Measurements from ENCODE around the gene TTR. TPM values are rescaled to one million over a fixed set of nuclear protein-coding genes. Genes with fewer than 3 reads are reported as not detected.

Gene TTR
- total RNA-seq, 1 donor from 2014 or later: not detected

- FAIRE-seq: no peak
- no peaks in the 10 kb centered on the region for H3K9me3 Mint-ChIP-seq (ENCODE audit: unreplicated experiment)
- H3K27ac Mint-ChIP-seq (ENCODE audit: unreplicated experiment): no peak overlapping the region
Measured at GRCh38 chr18:31617031-31617717, 25.5 kb downstream of the TTR start.

GRCh38 chr18:31618801-31619200 is 27.1 kb downstream of the TTR start:
- FAIRE-seq (no peak), DNase-seq (ENCODE audit: low read depth) (no peak)
- Histone ChIP-seq H2AFZ (ENCODE audit: low read depth, low read length) (no peak overlapping the region), H3K4me2 (ENCODE audit: low read length) (no peak overlapping the region), H4K20me1 (ENCODE audit: insufficient read depth, low read length) (no peaks in the 10 kb centered on the region), H3K9me3 (ENCODE audit: insufficient read depth, low read depth, low read length) (no peaks in the 10 kb centered on the region), H3K4me1 (ENCODE audit: insufficient read depth, low read length) (no peaks in the 10 kb centered on the region), H3K9ac (ENCODE audit: low read length) (no peak overlapping the region), H3K27me3 (ENCODE audit: insufficient read depth, low read length) (no peaks in the 10 kb centered on the region), H3K4me3 (ENCODE audit: insufficient read depth, low read depth, low read length) (no peak overlapping the region), H3K36me3 (ENCODE audit: insufficient read depth, low read length) (no peaks in the 10 kb centered on the region), H3K27ac (ENCODE audit: low read depth, low read length) (no peak overlapping the region), H3K79me2 (ENCODE audit: insufficient read depth, low read length) (no peaks in the 10 kb centered on the region)
- Mint-ChIP-seq H3K27ac (ENCODE audit: unreplicated experiment) (no peak overlapping the region), H3K4me3 (ENCODE audit: unreplicated experiment) (no peak overlapping the region), H3K27me3 (ENCODE audit: low read depth, unreplicated experiment) (no peaks in the 10 kb centered on the region), H3K9me3 (ENCODE audit: unreplicated experiment) (no peaks in the 10 kb centered on the region), H3K4me1 (ENCODE audit: low read depth, unreplicated experiment) (peaks cover 6% of the 10 kb centered on the region), H3K36me3 (ENCODE audit: low read depth, unreplicated experiment) (no peaks in the 10 kb centered on the region)
- no peak for TF ChIP-seq EZH2 (IDR thresholded peaks at IDR 0.05; ENCODE audit: insufficient read depth, low read length)
- TF ChIP-seq, protein P1, sequence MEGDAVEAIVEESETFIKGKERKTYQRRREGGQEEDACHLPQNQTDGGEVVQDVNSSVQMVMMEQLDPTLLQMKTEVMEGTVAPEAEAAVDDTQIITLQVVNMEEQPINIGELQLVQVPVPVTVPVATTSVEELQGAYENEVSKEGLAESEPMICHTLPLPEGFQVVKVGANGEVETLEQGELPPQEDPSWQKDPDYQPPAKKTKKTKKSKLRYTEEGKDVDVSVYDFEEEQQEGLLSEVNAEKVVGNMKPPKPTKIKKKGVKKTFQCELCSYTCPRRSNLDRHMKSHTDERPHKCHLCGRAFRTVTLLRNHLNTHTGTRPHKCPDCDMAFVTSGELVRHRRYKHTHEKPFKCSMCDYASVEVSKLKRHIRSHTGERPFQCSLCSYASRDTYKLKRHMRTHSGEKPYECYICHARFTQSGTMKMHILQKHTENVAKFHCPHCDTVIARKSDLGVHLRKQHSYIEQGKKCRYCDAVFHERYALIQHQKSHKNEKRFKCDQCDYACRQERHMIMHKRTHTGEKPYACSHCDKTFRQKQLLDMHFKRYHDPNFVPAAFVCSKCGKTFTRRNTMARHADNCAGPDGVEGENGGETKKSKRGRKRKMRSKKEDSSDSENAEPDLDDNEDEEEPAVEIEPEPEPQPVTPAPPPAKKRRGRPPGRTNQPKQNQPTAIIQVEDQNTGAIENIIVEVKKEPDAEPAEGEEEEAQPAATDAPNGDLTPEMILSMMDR (IDR thresholded peaks at IDR 0.05; ENCODE audit: insufficient read depth, low read depth, low read length): no peak

More at GRCh38 chr18:31617031-31617717, 25.5 kb downstream of the TTR start:
- TF ChIP-seq, protein P1 (IDR thresholded peaks at IDR 0.05; ENCODE audit: insufficient read depth, low read depth, low read length): no peak
- no peak for TF ChIP-seq EZH2 (IDR thresholded peaks at IDR 0.05; ENCODE audit: insufficient read depth, low read length)
- Histone ChIP-seq H2AFZ (ENCODE audit: low read depth, low read length) (no peak overlapping the region), H3K27me3 (ENCODE audit: insufficient read depth, low read length) (no peaks in the 10 kb centered on the region), H3K4me3 (ENCODE audit: insufficient read depth, low read depth, low read length) (no peak overlapping the region), H4K20me1 (ENCODE audit: insufficient read depth, low read length) (no peaks in the 10 kb centered on the region), H3K4me2 (ENCODE audit: low read length) (no peak overlapping the region), H3K36me3 (ENCODE audit: insufficient read depth, low read length) (no peaks in the 10 kb centered on the region), H3K79me2 (ENCODE audit: insufficient read depth, low read length) (no peaks in the 10 kb centered on the region), H3K9me3 (ENCODE audit: insufficient read depth, low read depth, low read length) (no peaks in the 10 kb centered on the region), H3K27ac (ENCODE audit: low read depth, low read length) (no peak overlapping the region), H3K9ac (ENCODE audit: low read length) (no peak overlapping the region), H3K4me1 (ENCODE audit: insufficient read depth, low read length) (no peaks in the 10 kb centered on the region)
- Mint-ChIP-seq H3K4me1 (ENCODE audit: low read depth, unreplicated experiment) (peaks cover 8% of the 10 kb centered on the region), H3K4me3 (ENCODE audit: unreplicated experiment) (no peak overlapping the region), H3K27me3 (ENCODE audit: low read depth, unreplicated experiment) (no peaks in the 10 kb centered on the region), H3K36me3 (ENCODE audit: low read depth, unreplicated experiment) (no peaks in the 10 kb centered on the region)
- DNase-seq (ENCODE audit: low read depth): no peak

DNA sequence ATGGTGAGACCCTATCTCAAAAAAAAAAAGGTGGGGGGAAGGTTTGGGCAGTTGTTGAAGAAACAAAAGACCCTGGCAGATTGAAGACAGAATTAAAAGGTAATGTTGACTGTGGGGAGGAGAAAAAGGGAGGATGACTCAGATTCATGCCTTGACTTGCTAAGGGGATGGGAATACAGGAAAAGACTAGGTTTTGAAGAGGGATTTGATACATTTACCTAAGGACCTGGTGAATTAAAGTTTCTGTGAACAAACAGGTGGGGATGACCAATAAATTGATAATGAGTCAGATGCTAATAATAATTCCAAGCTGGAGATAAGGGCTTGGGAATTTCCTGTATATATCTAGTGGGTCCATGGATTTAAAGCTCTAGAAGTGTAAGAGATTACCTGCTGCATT is 27.6 kb downstream of the TTR start:
- Histone ChIP-seq H3K27me3 (ENCODE audit: insufficient read depth, low read length) (no peaks in the 10 kb centered on the region), H3K4me3 (ENCODE audit: insufficient read depth, low read depth, low read length) (no peak overlapping the region), H3K27ac (ENCODE audit: low read depth, low read length) (no peak overlapping the region), H2AFZ (ENCODE audit: low read depth, low read length) (no peak overlapping the region), H3K36me3 (ENCODE audit: insufficient read depth, low read length) (no peaks in the 10 kb centered on the region), H3K4me2 (ENCODE audit: low read length) (no peak overlapping the region), H3K9ac (ENCODE audit: low read length) (no peak overlapping the region), H3K4me1 (ENCODE audit: insufficient read depth, low read length) (no peaks in the 10 kb centered on the region), H3K9me3 (ENCODE audit: insufficient read depth, low read depth, low read length) (no peaks in the 10 kb centered on the region), H4K20me1 (ENCODE audit: insufficient read depth, low read length) (no peaks in the 10 kb centered on the region), H3K79me2 (ENCODE audit: insufficient read depth, low read length) (no peaks in the 10 kb centered on the region)
- FAIRE-seq (no peak), DNase-seq (ENCODE audit: low read depth) (no peak)
- Mint-ChIP-seq H3K4me3 (ENCODE audit: unreplicated experiment) (no peak overlapping the region), H3K27me3 (ENCODE audit: low read depth, unreplicated experiment) (no peaks in the 10 kb centered on the region), H3K9me3 (ENCODE audit: unreplicated experiment) (no peaks in the 10 kb centered on the region), H3K27ac (ENCODE audit: unreplicated experiment) (no peak overlapping the region), H3K4me1 (ENCODE audit: low read depth, unreplicated experiment) (peaks cover 6% of the 10 kb centered on the region), H3K36me3 (ENCODE audit: low read depth, unreplicated experiment) (no peaks in the 10 kb centered on the region)
- TF ChIP-seq EZH2 (IDR thresholded peaks at IDR 0.05; ENCODE audit: insufficient read depth, low read length): no peak
- TF ChIP-seq, protein P1 (IDR thresholded peaks at IDR 0.05; ENCODE audit: insufficient read depth, low read depth, low read length): no peak

All from astrocyte (in vitro differentiated cells and primary cell).